Activated CD4-positive, alpha-beta T cell treated with anti-CD3 and anti-CD28 coated beads, Interleukin-2, amount 10 ng/mL, durations not matched to agents 24 days and 14 days (primary cell): ENCODE results near the gene CST3. TPM values are rescaled to one million over a fixed set of nuclear protein-coding genes. Genes with fewer than 3 reads are reported as not detected.
"Not testable (repeated sequence)": the region's sequence is repeated elsewhere in the genome, so short reads cannot be mapped to it uniquely, and the experiment has no call there.

ENCODE experiments used
- DNase-seq: peaks from one replicate; pipeline ENCODE4 v3.0.0; 2022
- H3K27ac Mint-ChIP-seq: one replicate; pipeline ENCODE4 v1.8.0; 2022; ENCODE audit warnings: mild to moderate bottlenecking, mixed read lengths
- H3K27me3 Mint-ChIP-seq: one replicate; pipeline ENCODE4 v1.8.0; 2022; ENCODE audit warnings: mixed read lengths
- H3K36me3 Mint-ChIP-seq: one replicate; pipeline ENCODE4 v1.8.0; 2022; ENCODE audit warnings: low read depth, mild to moderate bottlenecking, mixed read lengths
- H3K4me1 Mint-ChIP-seq: one replicate; pipeline ENCODE4 v1.8.0; 2021; ENCODE audit warnings: mixed read lengths
- H3K4me3 Mint-ChIP-seq: one replicate; pipeline ENCODE4 v1.8.0; 2022; ENCODE audit warnings: mild to moderate bottlenecking, moderate library complexity, mixed read lengths
- H3K9me3 Mint-ChIP-seq: one replicate; pipeline ENCODE4 v1.8.0; 2021; ENCODE audit warnings: mixed read lengths
- intact Hi-C: fragments of 100-400 bp; cut with micrococcal nuclease; formaldehyde crosslinking; loops from one replicate; pipeline ENCODE4 v1.15.1; 2023
- total RNA-seq: library from RNA; stranded (reverse); gene quantifications from 2 replicates; pipeline ENCODE4 v1.2.3, GENCODE V29; 2022

The CST3 gene
- total RNA-seq, 1 donor from 2014 or later: 0.72 TPM

GRCh38 chr20:23645575-23645974, 7.8 kb upstream of the CST3 start:
- intact Hi-C loops: no loop called here
- DNase-seq: no peak
- H3K9me3 Mint-ChIP-seq: no peaks in the 10 kb centered on the region
- no peak overlapping the region for H3K4me3 Mint-ChIP-seq
- H3K27me3 Mint-ChIP-seq: no peaks in the 10 kb centered on the region
- H3K36me3 Mint-ChIP-seq: no peaks in the 10 kb centered on the region
- no peak overlapping the region for H3K27ac Mint-ChIP-seq
- H3K4me1 Mint-ChIP-seq: no peaks in the 10 kb centered on the region

GRCh38 chr20:23644164-23644563, 6.4 kb upstream of the CST3 start:
- Mint-ChIP-seq H3K4me1 (no peaks in the 10 kb centered on the region), H3K4me3 (no peak overlapping the region), H3K27ac (no peak overlapping the region), H3K9me3 (no peaks in the 10 kb centered on the region), H3K27me3 (peaks cover 2% of the 10 kb centered on the region), H3K36me3 (no peaks in the 10 kb centered on the region)
- intact Hi-C loops: no loop called here
- no peak for DNase-seq

GRCh38 chr20:23643659-23644058, 5.9 kb upstream of the CST3 start:
- H3K27me3 Mint-ChIP-seq: peaks cover 4% of the 10 kb centered on the region
- no peak overlapping the region for H3K27ac Mint-ChIP-seq
- no peak for DNase-seq
- H3K36me3 Mint-ChIP-seq: no peaks in the 10 kb centered on the region
- H3K4me3 Mint-ChIP-seq: no peak overlapping the region
- intact Hi-C loops: no loop called here
- no peaks in the 10 kb centered on the region for H3K9me3 Mint-ChIP-seq
- no peaks in the 10 kb centered on the region for H3K4me1 Mint-ChIP-seq

- Mint-ChIP-seq H3K36me3 (no peaks in the 10 kb centered on the region), H3K27ac (no peak overlapping the region), H3K27me3 (peaks cover 5% of the 10 kb centered on the region), H3K4me1 (peaks cover under 1% of the 10 kb centered on the region), H3K9me3 (no peaks in the 10 kb centered on the region), H3K4me3 (no peak overlapping the region)
- DNase-seq: no peak
- intact Hi-C loops: no loop called here
Measured at GRCh38 chr20:23641936-23642751, 4.4 kb upstream of the CST3 start.

GRCh38 chr20:23640671-23641667, 3.2 kb upstream of the CST3 start:
- H3K4me3 Mint-ChIP-seq: no peak overlapping the region
- no peak overlapping the region for H3K27ac Mint-ChIP-seq
- DNase-seq: no peak
- H3K4me1 Mint-ChIP-seq: peaks cover 7% of the 10 kb centered on the region
- no peaks in the 10 kb centered on the region for H3K9me3 Mint-ChIP-seq
- intact Hi-C loops: no loop called here
- H3K27me3 Mint-ChIP-seq: peaks cover 16% of the 10 kb centered on the region
- no peaks in the 10 kb centered on the region for H3K36me3 Mint-ChIP-seq

GRCh38 chr20:23640018-23640601, 2.4 kb upstream of the CST3 start:
- DNase-seq: no peak
- Mint-ChIP-seq H3K9me3 (no peaks in the 10 kb centered on the region), H3K36me3 (no peaks in the 10 kb centered on the region), H3K4me1 (peaks cover 7% of the 10 kb centered on the region), H3K27me3 (peaks cover 17% of the 10 kb centered on the region), H3K27ac (no peak overlapping the region), H3K4me3 (no peak overlapping the region)
- intact Hi-C loops: no loop called here

- H3K4me3 Mint-ChIP-seq: no peak overlapping the region
- intact Hi-C loops: no loop called here
- no peaks in the 10 kb centered on the region for H3K9me3 Mint-ChIP-seq
- H3K27me3 Mint-ChIP-seq: peaks cover 17% of the 10 kb centered on the region
- DNase-seq: no peak
- H3K27ac Mint-ChIP-seq: no peak overlapping the region
- H3K4me1 Mint-ChIP-seq: peaks cover 7% of the 10 kb centered on the region
- no peaks in the 10 kb centered on the region for H3K36me3 Mint-ChIP-seq
Measured at GRCh38 chr20:23639490-23639958, 1.8 kb upstream of the CST3 start.

- peaks cover 7% of the 10 kb centered on the region for H3K4me1 Mint-ChIP-seq
- H3K4me3 Mint-ChIP-seq: no peak overlapping the region
- intact Hi-C loops: no loop called here
- H3K27ac Mint-ChIP-seq: no peak overlapping the region
- DNase-seq: no peak
- H3K9me3 Mint-ChIP-seq: no peaks in the 10 kb centered on the region
- H3K36me3 Mint-ChIP-seq: no peaks in the 10 kb centered on the region
- H3K27me3 Mint-ChIP-seq: peaks cover 17% of the 10 kb centered on the region
Measured at GRCh38 chr20:23638309-23638708, 554 bp upstream of the CST3 start.

GRCh38 chr20:23636908-23637281, 860 bp downstream of the CST3 start:
- intact Hi-C loops: no loop called here
- Mint-ChIP-seq H3K9me3 (no peaks in the 10 kb centered on the region), H3K4me3 (peak overlapping the region; percentile 65), H3K4me1 (peaks cover 7% of the 10 kb centered on the region), H3K27ac (no peak overlapping the region), H3K27me3 (peaks cover 17% of the 10 kb centered on the region), H3K36me3 (no peaks in the 10 kb centered on the region)
- no peak for DNase-seq

- intact Hi-C loops: no loop called here
- no peaks in the 10 kb centered on the region for H3K36me3 Mint-ChIP-seq
- H3K9me3 Mint-ChIP-seq: no peaks in the 10 kb centered on the region
- peaks cover 7% of the 10 kb centered on the region for H3K4me1 Mint-ChIP-seq
- peaks cover 17% of the 10 kb centered on the region for H3K27me3 Mint-ChIP-seq
- DNase-seq: no peak
- peak overlapping the region; percentile 65 for H3K4me3 Mint-ChIP-seq
- no peak overlapping the region for H3K27ac Mint-ChIP-seq
Measured at GRCh38 chr20:23636182-23636907, 1.4 kb downstream of the CST3 start.

- peaks cover 17% of the 10 kb centered on the region for H3K27me3 Mint-ChIP-seq
- intact Hi-C loops, H3K4me1 Mint-ChIP-seq, H3K36me3 Mint-ChIP-seq, H3K4me3 Mint-ChIP-seq, H3K27ac Mint-ChIP-seq, DNase-seq, H3K9me3 Mint-ChIP-seq: not testable (repeated sequence)
Measured at GRCh38 chr20:23635768-23636090, 2.0 kb downstream of the CST3 start.

- Mint-ChIP-seq H3K9me3 (no peaks in the 10 kb centered on the region), H3K27me3 (peaks cover 17% of the 10 kb centered on the region), H3K4me1 (peaks cover 7% of the 10 kb centered on the region), H3K27ac (no peak overlapping the region), H3K36me3 (no peaks in the 10 kb centered on the region), H3K4me3 (no peak overlapping the region)
- intact Hi-C loops: no loop called here
- no peak for DNase-seq
Measured at GRCh38 chr20:23634985-23635767, 2.6 kb downstream of the CST3 start.
